ENCODE measurements around the gene OR51B4.
"Not testable (repeated sequence)": the region's sequence is repeated elsewhere in the genome, so short reads cannot be mapped to it uniquely, and the experiment has no call there.

DNA sequence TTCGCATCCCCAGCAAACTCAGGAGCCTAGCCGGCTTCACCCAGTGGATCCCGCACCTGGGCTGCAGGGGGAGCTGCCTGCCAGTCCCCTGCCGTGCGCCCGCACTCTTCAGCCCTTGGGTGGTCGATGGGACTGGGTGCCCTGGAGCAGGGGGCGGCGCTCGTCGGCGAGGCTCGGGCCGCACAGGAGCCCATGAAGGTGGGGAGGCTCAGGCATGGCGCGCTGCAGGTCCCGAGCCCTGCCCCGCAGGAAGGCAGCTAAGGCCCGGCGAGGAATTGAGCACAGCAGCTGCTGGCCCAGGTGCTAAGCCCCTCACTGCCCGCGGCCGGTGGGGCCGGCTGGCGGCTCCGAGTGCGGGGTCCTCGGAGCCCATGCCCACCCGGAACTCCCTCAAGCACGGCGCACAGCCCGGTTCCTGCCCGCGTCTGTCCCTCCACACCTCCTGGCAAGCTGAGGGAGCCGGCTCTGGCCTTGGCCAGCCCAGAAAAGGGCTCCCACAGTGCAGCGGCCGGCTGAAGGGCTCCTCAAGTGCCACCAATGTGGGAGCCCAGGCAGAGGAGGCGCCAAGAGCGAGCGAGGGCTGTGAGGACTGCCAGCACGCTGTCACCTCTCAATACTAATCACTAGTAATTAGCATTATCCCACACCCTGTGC lies 7.3 kb downstream of the OR51B4 start:
- not testable (repeated sequence) for TF ChIP-seq ELF1 (IDR thresholded peaks at IDR 0.05); POLR2AphosphoS5 (IDR thresholded peaks at IDR 0.05; ENCODE audit: low read depth, low read length); EP300 (IDR thresholded peaks at IDR 0.05; ENCODE audit: borderline replicate concordance in 1 of 2, low read depth in 1 of 2, low read length in 1 of 2); CHD2 (IDR thresholded peaks at IDR 0.05; ENCODE audit: low read length, partially characterized antibody); TAF1 (IDR thresholded peaks at IDR 0.05; ENCODE audit: borderline replicate concordance, low read depth, low read length); MXI1 (IDR thresholded peaks at IDR 0.05; ENCODE audit: low read depth, low read length); SMC3 (IDR thresholded peaks at IDR 0.05; ENCODE audit: low read depth, low read length); NFIC (IDR thresholded peaks at IDR 0.05; ENCODE audit: borderline replicate concordance)
- TF ChIP-seq, protein P1, sequence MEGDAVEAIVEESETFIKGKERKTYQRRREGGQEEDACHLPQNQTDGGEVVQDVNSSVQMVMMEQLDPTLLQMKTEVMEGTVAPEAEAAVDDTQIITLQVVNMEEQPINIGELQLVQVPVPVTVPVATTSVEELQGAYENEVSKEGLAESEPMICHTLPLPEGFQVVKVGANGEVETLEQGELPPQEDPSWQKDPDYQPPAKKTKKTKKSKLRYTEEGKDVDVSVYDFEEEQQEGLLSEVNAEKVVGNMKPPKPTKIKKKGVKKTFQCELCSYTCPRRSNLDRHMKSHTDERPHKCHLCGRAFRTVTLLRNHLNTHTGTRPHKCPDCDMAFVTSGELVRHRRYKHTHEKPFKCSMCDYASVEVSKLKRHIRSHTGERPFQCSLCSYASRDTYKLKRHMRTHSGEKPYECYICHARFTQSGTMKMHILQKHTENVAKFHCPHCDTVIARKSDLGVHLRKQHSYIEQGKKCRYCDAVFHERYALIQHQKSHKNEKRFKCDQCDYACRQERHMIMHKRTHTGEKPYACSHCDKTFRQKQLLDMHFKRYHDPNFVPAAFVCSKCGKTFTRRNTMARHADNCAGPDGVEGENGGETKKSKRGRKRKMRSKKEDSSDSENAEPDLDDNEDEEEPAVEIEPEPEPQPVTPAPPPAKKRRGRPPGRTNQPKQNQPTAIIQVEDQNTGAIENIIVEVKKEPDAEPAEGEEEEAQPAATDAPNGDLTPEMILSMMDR (IDR thresholded peaks at IDR 0.05): not testable (repeated sequence)
